Esophagus squamous epithelium (tissue), 5 donors: Measurements from ENCODE around the gene PRSS3. TPM values are rescaled to one million over a fixed set of nuclear protein-coding genes. Genes with fewer than 3 reads are reported as not detected.
A peak's percentile ranks its signal among the peaks of the same experiment; 100 is the strongest.
"Not testable (repeated sequence)": the region's sequence is repeated elsewhere in the genome, so short reads cannot be mapped to it uniquely, and the experiment has no call there.

Experiments used
- DNase-seq: peaks from one replicate; lab custom pipeline; 2025; lab: John Stamatoyannopoulos, UW
- H3K27ac ChIP-seq, 4 donors: fragments of 200-600 bp; sonication (generic); one replicate each; pipeline ENCODE4 v1.5.1; 2016 to 2019; ENCODE audit warnings: mild to moderate bottlenecking in 1 of 4
- H3K27me3 ChIP-seq, 4 donors: fragments of 200-600 bp; sonication (generic); 1 replicate in 3 of 4; 2 replicates in 1 of 4; pipeline versions ENCODE4 v1.5.1 to v1.6.0; 2017 to 2021; ENCODE audit warnings: antibody characterized with exemption in 1 of 4
- H3K36me3 ChIP-seq, 3 donors: fragments of 200-600 bp; sonication (generic); one replicate each; pipeline ENCODE4 v1.5.1; 2016 to 2019
- H3K4me1 ChIP-seq, 3 donors: fragments of 200-600 bp; sonication (generic); one replicate each; pipeline ENCODE4 v1.5.1; 2017 to 2019
- H3K4me3 ChIP-seq, 4 donors: fragments of 200-600 bp; sonication (generic); 1 replicate in 3 of 4; 2 replicates in 1 of 4; pipeline ENCODE4 v1.5.1; 2016 to 2019; ENCODE audit warnings: mild to moderate bottlenecking in 2 of 4, moderate library complexity in 1 of 4
- H3K9me3 ChIP-seq, 3 donors: fragments of 200-600 bp; sonication (generic); one replicate each; pipeline ENCODE4 v1.5.1; 2016 to 2019
- POLR2A ChIP-seq, 4 donors: fragments of 450-650 bp; IDR thresholded peaks; one replicate each; pipeline ENCODE4 v1.6.1; 2017; ENCODE audit warnings: antibody characterized with exemption in 4 of 4, mild to moderate bottlenecking in 4 of 4, moderate library complexity in 3 of 4
- WGBS, 2 donors: methylation state at CpG; one replicate each; pipeline ENCODE4 v1.1.5; 2018; 5-methylcytosine and 5-hydroxymethylcytosine counted together
- intact Hi-C: fragments of 100-400 bp; cut with DNase I; formaldehyde crosslinking; loops from one replicate; pipeline ENCODE4 v1.15.0; 2022
- total RNA-seq, 4 donors: library from RNA; depleted of rRNA; stranded (reverse); fragments of >200 nt; gene quantifications; one replicate each; pipeline ENCODE4 v1.1.0, GENCODE V29; 2016
- TF ChIP-seq, protein P1 (sequence below), 6 experiments: fragments of 450-650 bp in 4 of 6; fragments of 200-600 bp in 2 of 6; sonication (generic) in 2 of 6; IDR thresholded peaks; one replicate each; pipeline ENCODE4 v1.5.1; 2016 to 2019; ENCODE audit warnings: antibody characterized with exemption in 6 of 6, mild to moderate bottlenecking in 4 of 6, moderate library complexity in 4 of 6
- donor health status: DM: yes; HTN: yes; CAD: no.

PRSS3 gene
- total RNA-seq, 4 donors from 2014 or later, result 39.5 to 204 (median 56.5) TPM

- no peak overlapping the region for H3K27ac ChIP-seq
- no peaks in the 10 kb centered on the region for H3K9me3 ChIP-seq
- no peak overlapping the region for H3K4me3 ChIP-seq
- intact Hi-C loops, result no loop called here
- TF ChIP-seq, protein P1, sequence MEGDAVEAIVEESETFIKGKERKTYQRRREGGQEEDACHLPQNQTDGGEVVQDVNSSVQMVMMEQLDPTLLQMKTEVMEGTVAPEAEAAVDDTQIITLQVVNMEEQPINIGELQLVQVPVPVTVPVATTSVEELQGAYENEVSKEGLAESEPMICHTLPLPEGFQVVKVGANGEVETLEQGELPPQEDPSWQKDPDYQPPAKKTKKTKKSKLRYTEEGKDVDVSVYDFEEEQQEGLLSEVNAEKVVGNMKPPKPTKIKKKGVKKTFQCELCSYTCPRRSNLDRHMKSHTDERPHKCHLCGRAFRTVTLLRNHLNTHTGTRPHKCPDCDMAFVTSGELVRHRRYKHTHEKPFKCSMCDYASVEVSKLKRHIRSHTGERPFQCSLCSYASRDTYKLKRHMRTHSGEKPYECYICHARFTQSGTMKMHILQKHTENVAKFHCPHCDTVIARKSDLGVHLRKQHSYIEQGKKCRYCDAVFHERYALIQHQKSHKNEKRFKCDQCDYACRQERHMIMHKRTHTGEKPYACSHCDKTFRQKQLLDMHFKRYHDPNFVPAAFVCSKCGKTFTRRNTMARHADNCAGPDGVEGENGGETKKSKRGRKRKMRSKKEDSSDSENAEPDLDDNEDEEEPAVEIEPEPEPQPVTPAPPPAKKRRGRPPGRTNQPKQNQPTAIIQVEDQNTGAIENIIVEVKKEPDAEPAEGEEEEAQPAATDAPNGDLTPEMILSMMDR (IDR thresholded peaks at IDR 0.05), result peak in 1 of 6 experiments; percentile 6
- no peak for TF ChIP-seq POLR2A (IDR thresholded peaks at IDR 0.05)
- DNase-seq, result no peak
- no peaks in the 10 kb centered on the region for H3K27me3 ChIP-seq
- no peaks in the 10 kb centered on the region for H3K4me1 ChIP-seq
- 36 to 57% methylated on average over 1 of the region's 1 CpG for WGBS, 2 donors
- no peaks in the 10 kb centered on the region for H3K36me3 ChIP-seq
These were observed 7.5 kb upstream of the PRSS3 start for GRCh38 chr9:33787839-33788238.

DNA sequence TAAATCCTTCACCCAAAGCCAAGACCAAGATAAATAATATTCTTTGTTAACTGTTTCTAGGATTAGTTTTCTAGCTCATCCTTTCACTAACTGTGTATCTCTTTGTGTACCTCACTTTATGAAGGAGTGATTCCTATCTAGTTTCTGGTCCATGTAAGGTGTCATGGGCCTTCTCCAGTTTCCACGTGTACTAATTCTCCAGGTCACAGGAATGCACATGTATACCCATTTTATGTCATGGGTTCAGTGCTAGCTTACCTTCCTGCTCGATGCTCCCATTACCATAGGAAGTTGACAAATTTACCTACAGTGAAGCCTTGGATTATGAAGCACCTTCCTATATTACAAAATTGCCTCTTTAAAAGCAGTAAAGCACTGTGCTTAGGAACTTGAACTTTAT is 5.9 kb upstream of the PRSS3 start:
- H3K27ac ChIP-seq, H3K27me3 ChIP-seq, H3K4me1 ChIP-seq, H3K36me3 ChIP-seq, DNase-seq, intact Hi-C loops, H3K4me3 ChIP-seq, H3K9me3 ChIP-seq: not testable (repeated sequence)
- 81 to 89% methylated on average over 2 of the region's 2 CpGs for WGBS, 2 donors

DNA sequence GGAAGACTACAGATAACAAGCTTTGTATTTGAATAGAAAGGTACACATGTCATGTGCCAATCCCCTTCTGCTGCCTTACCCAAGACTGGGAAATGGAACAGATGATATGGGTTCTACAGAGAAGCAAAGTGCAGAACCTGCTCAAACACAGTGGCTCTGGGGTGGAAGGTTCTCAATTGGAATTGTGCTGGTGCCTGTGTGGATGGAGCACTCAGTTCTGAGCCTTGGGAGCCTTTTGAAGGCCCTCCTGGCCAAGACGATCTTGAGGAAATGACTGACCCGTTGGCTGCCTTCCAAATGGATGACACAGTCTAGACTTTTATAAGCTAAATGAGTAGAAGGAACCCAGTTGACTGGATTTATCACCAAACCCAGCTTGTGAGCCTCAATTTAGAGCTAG is 4.2 kb upstream of the PRSS3 start:
- no peak for DNase-seq
- Histone ChIP-seq H3K36me3 (no peaks in the 10 kb centered on the region), H3K4me3 (no peak overlapping the region), H3K27ac (no peak overlapping the region), H3K9me3 (no peaks in the 10 kb centered on the region), H3K27me3 (peaks cover 0 to 1% (median 0%) of the 10 kb centered on the region in 4 donors), H3K4me1 (peaks cover 0 to 9% (median 0%) of the 10 kb centered on the region in 3 donors)
- intact Hi-C loops, result no loop called here
- no peak for TF ChIP-seq POLR2A (IDR thresholded peaks at IDR 0.05)
- TF ChIP-seq, protein P1 (IDR thresholded peaks at IDR 0.05), result no peak
- WGBS, 2 donors, result 0 to 60% methylated on average over 1 of the region's 2 CpGs

DNA sequence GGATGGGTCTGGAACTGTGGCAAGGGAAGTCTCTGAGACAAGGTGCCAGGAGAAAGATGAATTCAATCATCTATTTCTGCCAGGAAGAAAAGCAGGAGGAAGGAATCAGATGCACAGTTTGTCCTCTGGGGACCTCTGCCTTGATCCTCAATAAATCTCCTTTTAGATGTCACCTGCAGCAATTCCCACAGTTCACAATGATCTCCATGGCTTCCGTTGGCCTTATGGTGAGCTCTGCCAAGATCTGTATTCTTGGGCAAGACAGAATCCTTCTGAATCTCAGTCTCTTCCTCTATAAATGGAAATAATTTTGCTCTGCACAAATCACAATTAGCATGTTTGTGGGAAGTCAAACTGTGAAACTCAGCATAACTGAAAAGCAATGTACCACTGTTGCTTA is 1.9 kb upstream of the PRSS3 start:
- DNase-seq, H3K9me3 ChIP-seq, H3K27ac ChIP-seq, H3K4me3 ChIP-seq, H3K4me1 ChIP-seq, H3K36me3 ChIP-seq, intact Hi-C loops: not testable (repeated sequence)
- 50 to 85% methylated on average over 1 of the region's 1 CpG for WGBS, 2 donors
- H3K27me3 ChIP-seq, result peaks cover 0 to 11% (median 0%) of the 10 kb centered on the region in 4 donors

GRCh38 chr9:33794560-33794959 is 801 bp upstream of the PRSS3 start:
- intact Hi-C loops, result no loop called here
- Histone ChIP-seq H3K4me3 (no peak overlapping the region), H3K27me3 (peaks cover 0 to 11% (median 0%) of the 10 kb centered on the region in 4 donors), H3K4me1 (peaks cover 0 to 10% (median 0%) of the 10 kb centered on the region in 3 donors), H3K27ac (no peak overlapping the region), H3K36me3 (no peaks in the 10 kb centered on the region), H3K9me3 (no peaks in the 10 kb centered on the region)
- TF ChIP-seq, protein P1 (IDR thresholded peaks at IDR 0.05), result no peak
- TF ChIP-seq POLR2A (IDR thresholded peaks at IDR 0.05), result no peak
- no peak for DNase-seq
- WGBS, 2 donors, result 78 to 83% methylated on average over 2 of the region's 2 CpGs

- DNase-seq, result no peak
- WGBS, 2 donors, result 27 to 50% methylated on average over 3 to 4 of the region's 4 CpGs
- Histone ChIP-seq H3K27me3 (peaks cover 0 to 11% (median 0%) of the 10 kb centered on the region in 4 donors), H3K4me3 (no peak overlapping the region), H3K27ac (no peak overlapping the region), H3K36me3 (no peaks in the 10 kb centered on the region), H3K4me1 (peaks cover 0 to 10% (median 0%) of the 10 kb centered on the region in 3 donors), H3K9me3 (no peaks in the 10 kb centered on the region)
- intact Hi-C loops, result no loop called here
- TF ChIP-seq, protein P1 (IDR thresholded peaks at IDR 0.05), result no peak
- TF ChIP-seq POLR2A (IDR thresholded peaks at IDR 0.05), result no peak
These were observed 458 bp downstream of the PRSS3 start for GRCh38 chr9:33795819-33796218.

DNA sequence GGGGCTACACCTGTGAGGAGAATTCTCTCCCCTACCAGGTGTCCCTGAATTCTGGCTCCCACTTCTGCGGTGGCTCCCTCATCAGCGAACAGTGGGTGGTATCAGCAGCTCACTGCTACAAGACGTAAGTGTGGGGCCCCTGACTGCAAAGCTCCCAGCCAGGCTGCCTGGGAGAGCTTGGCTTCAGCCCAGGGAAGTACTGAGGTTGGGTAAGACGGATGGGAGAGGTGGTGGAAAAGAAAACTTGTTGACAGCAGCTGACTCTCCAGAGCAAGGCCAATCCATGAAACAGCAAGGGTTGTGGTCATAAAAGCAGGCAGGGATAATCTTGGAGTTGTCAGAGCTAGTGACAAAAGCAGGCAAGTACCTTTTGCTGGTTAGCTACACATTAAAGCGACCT is 1.3 kb downstream of the PRSS3 start:
- H3K4me3 ChIP-seq, H3K4me1 ChIP-seq, intact Hi-C loops, H3K9me3 ChIP-seq, H3K27ac ChIP-seq, H3K36me3 ChIP-seq, DNase-seq: not testable (repeated sequence)
- 82 to 83% methylated on average over 1 to 3 of the region's 5 CpGs for WGBS, 2 donors
- peaks cover 0 to 11% (median 0%) of the 10 kb centered on the region in 4 donors for H3K27me3 ChIP-seq
